CD4-positive, alpha-beta T cell treated with Interferon gamma for 1 hour (primary cell): Measurements from ENCODE around the gene NTN1.
"Not testable (repeated sequence)": the region's sequence is repeated elsewhere in the genome, so short reads cannot be mapped to it uniquely, and the experiment has no call there.

Experiments
- DNase-seq: peaks from one replicate; pipeline ENCODE4 v3.0.0-alpha.2; 2020

The NTN1 gene

GRCh38 chr17:9256751-9257629, 235.7 kb downstream of the NTN1 start:
- no peak for DNase-seq

- DNase-seq: not testable (repeated sequence)
Observed at GRCh38 chr17:9257630-9257965, 236.3 kb downstream of the NTN1 start.

GRCh38 chr17:9258115-9259015, 237.1 kb downstream of the NTN1 start:
- DNase-seq: no peak

GRCh38 chr17:9259419-9259818, 238.1 kb downstream of the NTN1 start:
- no peak for DNase-seq

GRCh38 chr17:9261081-9262012, 240.0 kb downstream of the NTN1 start:
- DNase-seq: no peak

- no peak for DNase-seq
Observed at GRCh38 chr17:9266031-9266680, 244.8 kb downstream of the NTN1 start.

- DNase-seq: no peak
Observed at GRCh38 chr17:9266697-9267117, 245.4 kb downstream of the NTN1 start.

GRCh38 chr17:9268546-9268945, 247.2 kb downstream of the NTN1 start:
- no peak for DNase-seq

- DNase-seq: no peak
Observed at GRCh38 chr17:9269350-9270035, 248.2 kb downstream of the NTN1 start.

GRCh38 chr17:9270921-9271320, 249.6 kb downstream of the NTN1 start:
- no peak for DNase-seq

GRCh38 chr17:9271989-9272388, 250.7 kb downstream of the NTN1 start:
- DNase-seq: no peak

GRCh38 chr17:9272501-9273200, 251.3 kb downstream of the NTN1 start:
- no peak for DNase-seq

GRCh38 chr17:9273428-9274391, 252.4 kb downstream of the NTN1 start:
- DNase-seq: no peak

GRCh38 chr17:9274973-9275372, 253.7 kb downstream of the NTN1 start:
- DNase-seq: no peak

GRCh38 chr17:9279893-9280292, 258.6 kb downstream of the NTN1 start:
- DNase-seq: no peak

- no peak for DNase-seq
Observed at GRCh38 chr17:9283909-9284308, 262.6 kb downstream of the NTN1 start.

- no peak for DNase-seq
Observed at GRCh38 chr17:9284884-9285283, 263.6 kb downstream of the NTN1 start.

GRCh38 chr17:9285602-9286427, 264.5 kb downstream of the NTN1 start:
- no peak for DNase-seq

GRCh38 chr17:9286434-9286833, 265.1 kb downstream of the NTN1 start:
- no peak for DNase-seq
